Skeletal muscle satellite cell (primary cell): ENCODE data around the gene SAMHD1.
"Not testable (repeated sequence)": the region's sequence is repeated elsewhere in the genome, so short reads cannot be mapped to it uniquely, and the experiment has no call there.

Experiments used
- H3K27me3 ChIP-seq: 2 replicates; pipeline ENCODE4 v1.7.0; 2013; ENCODE audit warnings: low read length; ENCODE audit not compliant: control insufficient read depth, insufficient read depth
- H3K36me3 ChIP-seq: 2 replicates; pipeline ENCODE4 v1.7.0; 2013; ENCODE audit warnings: mild to moderate bottlenecking, control low read depth, low read length; ENCODE audit not compliant: insufficient read depth
- H3K4me1 ChIP-seq: 2 replicates; pipeline ENCODE4 v1.7.0; 2013; ENCODE audit warnings: low read length; ENCODE audit not compliant: control insufficient read depth, insufficient read depth
- H3K4me2 ChIP-seq: 2 replicates; pipeline ENCODE4 v1.7.0; 2013; ENCODE audit warnings: mild to moderate bottlenecking, low read length
- H3K4me3 ChIP-seq: 2 replicates; pipeline ENCODE4 v1.7.0; 2013; ENCODE audit warnings: low read length
- H3K9ac ChIP-seq: 2 replicates; pipeline ENCODE4 v1.7.0; 2013; ENCODE audit warnings: mild to moderate bottlenecking, low read depth, low read length, moderate library complexity
- H3K9me3 ChIP-seq: replicated peaks from 2 replicates; pipeline ENCODE4 v1.7.0; 2013; ENCODE audit warnings: mild to moderate bottlenecking, control low read depth, low read length

The SAMHD1 gene

GRCh38 chr20:36847009-36847709, 104.3 kb downstream of the SAMHD1 start:
- Histone ChIP-seq H3K4me1 (peaks cover 59% of the 10 kb centered on the region), H3K4me2 (peak overlapping the region; percentile 46), H3K36me3 (no peaks in the 10 kb centered on the region), H3K4me3 (peak overlapping the region; percentile 36), H3K27me3 (no peaks in the 10 kb centered on the region), H3K9me3 (no peaks in the 10 kb centered on the region), H3K9ac (peak overlapping the region; percentile 59)

DNA sequence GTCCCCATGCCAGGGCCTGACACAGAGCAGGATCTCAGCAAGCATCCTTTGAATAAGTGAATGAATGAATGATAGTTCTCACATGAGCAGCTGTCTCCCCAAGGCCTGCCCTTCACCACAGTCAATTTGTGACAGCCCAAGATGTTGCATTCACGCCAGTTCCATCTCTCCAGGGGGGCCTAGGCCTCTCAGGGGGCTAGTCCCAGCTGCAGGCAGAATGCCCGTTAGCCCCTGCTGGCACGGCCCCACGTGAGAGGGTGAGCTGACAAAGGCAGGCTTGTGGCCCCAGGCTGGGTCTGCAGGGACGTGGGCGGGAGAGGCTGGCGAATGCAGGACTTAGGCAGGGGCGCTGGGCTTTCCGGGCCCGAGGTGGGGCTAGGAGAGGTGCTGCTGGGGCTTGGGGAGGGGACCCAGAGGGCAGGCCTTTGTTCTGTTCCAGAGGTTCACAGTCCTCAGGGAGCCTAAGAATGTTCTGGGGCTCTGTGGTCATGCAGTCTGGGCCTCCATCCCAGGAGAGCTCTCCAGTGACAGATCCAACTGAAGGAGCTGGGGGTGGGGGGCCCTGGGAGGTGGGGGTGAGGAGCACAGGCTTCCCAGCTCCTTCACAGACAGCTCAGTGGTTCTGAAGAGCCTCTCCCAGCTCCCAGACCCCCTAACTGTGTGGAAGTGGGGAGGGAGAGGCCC, 106.1 kb downstream of the SAMHD1 start:
- no peaks in the 10 kb centered on the region for H3K36me3 ChIP-seq
- no peaks in the 10 kb centered on the region for H3K27me3 ChIP-seq
- H3K4me1 ChIP-seq: peaks cover 60% of the 10 kb centered on the region
- H3K9me3 ChIP-seq: no peaks in the 10 kb centered on the region
- no peak overlapping the region for H3K4me3 ChIP-seq
- peak overlapping the region; percentile 27 for H3K9ac ChIP-seq
- H3K4me2 ChIP-seq: no peak overlapping the region

DNA sequence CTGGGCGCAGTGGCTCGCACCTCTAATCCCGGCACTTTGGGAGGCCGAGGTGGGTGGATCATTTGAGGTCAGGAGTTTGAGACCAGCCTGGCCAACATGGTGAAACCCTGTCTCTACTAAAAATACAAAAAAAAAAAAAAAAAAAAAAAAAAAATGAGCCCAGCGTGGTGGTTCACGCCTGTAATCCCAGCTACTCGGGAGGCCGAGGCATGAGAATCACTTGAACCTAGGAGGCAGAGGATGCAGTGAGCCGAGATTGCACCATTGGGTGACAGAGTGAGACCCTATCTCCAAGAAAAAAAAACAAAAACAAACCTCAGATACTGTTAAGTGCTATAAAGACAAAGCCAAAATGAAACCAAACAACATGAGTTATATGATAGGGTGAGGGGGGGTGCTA, 110.5 kb downstream of the SAMHD1 start:
- not testable (repeated sequence) for H3K4me3 ChIP-seq, H3K4me2 ChIP-seq, H3K9me3 ChIP-seq, H3K9ac ChIP-seq, H3K27me3 ChIP-seq
- H3K4me1 ChIP-seq: peaks cover 25% of the 10 kb centered on the region
- H3K36me3 ChIP-seq: peaks cover 22% of the 10 kb centered on the region
